ENCODE data around the gene TAF3. TPM values are rescaled to one million over a fixed set of nuclear protein-coding genes. Genes with fewer than 3 reads are reported as not detected.

Gene TAF3
- polyA plus RNA-seq, 1 donor (not counting 4 experiments of a cell fraction or from before 2014, with no cell fraction given), result 2.0 TPM

- Histone ChIP-seq H3K9me3 (ENCODE audit: control insufficient read depth, low read depth, low read length) (no peaks in the 10 kb centered on the region), H3K9ac (ENCODE audit: control insufficient read depth, extremely low read depth, insufficient read depth, low read length) (no peak overlapping the region), H3K4me3 (ENCODE audit: control insufficient read depth in 2 of 3, extremely low read depth in 1 of 3, insufficient read depth in 2 of 3, low read depth in 1 of 3, low read length in 3 of 3) (no peak overlapping the region), H3K4me1 (ENCODE audit: control insufficient read depth, extremely low read depth, insufficient read depth, low read length) (no peaks in the 10 kb centered on the region), H3K9me1 (ENCODE audit: control insufficient read depth, extremely low read depth, insufficient read depth, low read length) (no peaks in the 10 kb centered on the region), H4K20me1 (ENCODE audit: control insufficient read depth, extremely low read depth, insufficient read depth, low read length) (no peaks in the 10 kb centered on the region), H3K27ac (ENCODE audit: control insufficient read depth, insufficient read depth, low read length) (no peak overlapping the region), H3K4me2 (ENCODE audit: control insufficient read depth, extremely low read depth, insufficient read depth, low read depth, low read length) (no peak overlapping the region), H3K27me3 (ENCODE audit: control insufficient read depth, extremely low read depth, insufficient read depth, low read length) (no peaks in the 10 kb centered on the region), H3K79me2 (ENCODE audit: control insufficient read depth, insufficient read depth, low read length) (no peaks in the 10 kb centered on the region), H3K36me3 (ENCODE audit: control insufficient read depth in 2 of 2, extremely low read depth in 1 of 2, insufficient read depth in 2 of 2, low read length in 2 of 2) (no peaks in the 10 kb centered on the region), H2AFZ (ENCODE audit: control insufficient read depth, low read length) (no peak overlapping the region)
- DNase-seq (ENCODE audit: low read depth, low spot score) (no peak), FAIRE-seq (no peak)
- TF ChIP-seq EZH2 (IDR thresholded peaks at IDR 0.05; ENCODE audit: low read length), result no peak
- TF ChIP-seq, protein P1, sequence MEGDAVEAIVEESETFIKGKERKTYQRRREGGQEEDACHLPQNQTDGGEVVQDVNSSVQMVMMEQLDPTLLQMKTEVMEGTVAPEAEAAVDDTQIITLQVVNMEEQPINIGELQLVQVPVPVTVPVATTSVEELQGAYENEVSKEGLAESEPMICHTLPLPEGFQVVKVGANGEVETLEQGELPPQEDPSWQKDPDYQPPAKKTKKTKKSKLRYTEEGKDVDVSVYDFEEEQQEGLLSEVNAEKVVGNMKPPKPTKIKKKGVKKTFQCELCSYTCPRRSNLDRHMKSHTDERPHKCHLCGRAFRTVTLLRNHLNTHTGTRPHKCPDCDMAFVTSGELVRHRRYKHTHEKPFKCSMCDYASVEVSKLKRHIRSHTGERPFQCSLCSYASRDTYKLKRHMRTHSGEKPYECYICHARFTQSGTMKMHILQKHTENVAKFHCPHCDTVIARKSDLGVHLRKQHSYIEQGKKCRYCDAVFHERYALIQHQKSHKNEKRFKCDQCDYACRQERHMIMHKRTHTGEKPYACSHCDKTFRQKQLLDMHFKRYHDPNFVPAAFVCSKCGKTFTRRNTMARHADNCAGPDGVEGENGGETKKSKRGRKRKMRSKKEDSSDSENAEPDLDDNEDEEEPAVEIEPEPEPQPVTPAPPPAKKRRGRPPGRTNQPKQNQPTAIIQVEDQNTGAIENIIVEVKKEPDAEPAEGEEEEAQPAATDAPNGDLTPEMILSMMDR (optimal IDR thresholded peaks at IDR 0.05 in 1 of 3, IDR thresholded peaks at IDR 0.05 in 1 of 3, conservative IDR thresholded peaks at IDR 0.05 in 1 of 3; ENCODE audit: extremely low read depth in 1 of 3, insufficient read depth in 2 of 3, low read length in 3 of 3), result no peak
- dilution Hi-C loops (cut with MboI; ENCODE audit: extremely low pct_ligation_motif_present, low sequenced_read_pairs), result no loop called here
Observed at GRCh38 chr10:7896297-7896696, 78.0 kb downstream of the TAF3 start.

DNA sequence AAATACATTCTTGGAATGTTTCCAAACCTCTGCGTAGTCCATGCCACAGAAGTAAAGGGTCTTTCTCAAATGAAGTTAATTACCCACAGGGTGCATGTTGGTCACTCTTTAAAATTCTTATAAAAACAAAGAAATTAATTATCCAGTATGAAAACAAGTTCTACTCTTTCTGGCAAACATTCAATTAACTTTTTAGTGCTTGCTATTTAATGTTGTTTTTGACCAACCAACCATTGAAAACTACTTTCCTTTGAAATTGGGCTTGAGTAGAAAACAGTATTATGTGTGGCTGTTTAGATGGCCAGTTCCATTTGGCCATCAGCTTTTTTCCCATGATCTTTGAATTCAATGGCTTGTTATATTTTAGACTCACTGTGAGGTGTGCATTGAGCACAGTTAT lies 83.0 kb downstream of the TAF3 start:
- Histone ChIP-seq H3K9ac (ENCODE audit: control insufficient read depth, extremely low read depth, insufficient read depth, low read length) (no peak overlapping the region), H4K20me1 (ENCODE audit: control insufficient read depth, extremely low read depth, insufficient read depth, low read length) (no peaks in the 10 kb centered on the region), H3K27ac (ENCODE audit: control insufficient read depth, insufficient read depth, low read length) (no peak overlapping the region), H3K9me3 (ENCODE audit: control insufficient read depth, low read depth, low read length) (no peaks in the 10 kb centered on the region), H3K4me2 (ENCODE audit: control insufficient read depth, extremely low read depth, insufficient read depth, low read depth, low read length) (no peak overlapping the region), H3K9me1 (ENCODE audit: control insufficient read depth, extremely low read depth, insufficient read depth, low read length) (no peaks in the 10 kb centered on the region), H3K27me3 (ENCODE audit: control insufficient read depth, extremely low read depth, insufficient read depth, low read length) (no peaks in the 10 kb centered on the region), H3K36me3 (ENCODE audit: control insufficient read depth in 2 of 2, extremely low read depth in 1 of 2, insufficient read depth in 2 of 2, low read length in 2 of 2) (no peaks in the 10 kb centered on the region), H3K4me1 (ENCODE audit: control insufficient read depth, extremely low read depth, insufficient read depth, low read length) (peaks cover 3% of the 10 kb centered on the region), H3K79me2 (ENCODE audit: control insufficient read depth, insufficient read depth, low read length) (peaks cover 2% of the 10 kb centered on the region), H2AFZ (ENCODE audit: control insufficient read depth, low read length) (no peak overlapping the region), H3K4me3 (ENCODE audit: control insufficient read depth in 2 of 3, extremely low read depth in 1 of 3, insufficient read depth in 2 of 3, low read depth in 1 of 3, low read length in 3 of 3) (no peak overlapping the region)
- TF ChIP-seq, protein P1 (optimal IDR thresholded peaks at IDR 0.05 in 1 of 3, IDR thresholded peaks at IDR 0.05 in 1 of 3, conservative IDR thresholded peaks at IDR 0.05 in 1 of 3; ENCODE audit: extremely low read depth in 1 of 3, insufficient read depth in 2 of 3, low read length in 3 of 3), result no peak
- no peak for TF ChIP-seq EZH2 (IDR thresholded peaks at IDR 0.05; ENCODE audit: low read length)
- FAIRE-seq (no peak), DNase-seq (ENCODE audit: low read depth, low spot score) (no peak)
- dilution Hi-C loops (cut with MboI; ENCODE audit: extremely low pct_ligation_motif_present, low sequenced_read_pairs), result no loop called here

All from keratinocyte (primary cell).